Right atrium auricular region (tissue), 2 donors: ENCODE results near the gene CHKA. TPM values are rescaled to one million over a fixed set of nuclear protein-coding genes. Genes with fewer than 3 reads are reported as not detected.
"Not testable (repeated sequence)": the region's sequence is repeated elsewhere in the genome, so short reads cannot be mapped to it uniquely, and the experiment has no call there.

Experiments used
- DNase-seq: peaks from one replicate; pipeline ENCODE4 v3.0.0-alpha.2; 2019; ENCODE audit warnings: low spot score
- H3K27ac ChIP-seq, 2 donors: fragments of 200-600 bp; sonication (generic); 1 replicate in 1 of 2; 2 replicates in 1 of 2; pipeline ENCODE4 v1.5.1; 2016 to 2019
- H3K27me3 ChIP-seq, 2 donors: fragments of 200-600 bp; sonication (generic); one replicate each; pipeline versions ENCODE4 v1.5.1 to v1.6.0; 2017 to 2019
- H3K36me3 ChIP-seq: fragments of 200-600 bp; sonication (generic); one replicate; pipeline ENCODE4 v1.5.1; 2016
- H3K4me1 ChIP-seq, 2 donors: fragments of 200-600 bp; sonication (generic); one replicate each; pipeline versions ENCODE4 v1.5.1 to v1.6.0; 2017 to 2019
- H3K4me3 ChIP-seq, 2 donors: fragments of 200-600 bp; sonication (generic); 1 replicate in 1 of 2; 2 replicates in 1 of 2; pipeline ENCODE4 v1.5.1; 2017 to 2019; ENCODE audit warnings: mild to moderate bottlenecking in 1 of 2, moderate library complexity in 1 of 2
- H3K9me3 ChIP-seq, 2 donors: fragments of 200-600 bp; sonication (generic); one replicate each; pipeline ENCODE4 v1.5.1; 2019
- CTCF ChIP-seq, 2 donors: fragments of 200-600 bp; sonication (generic); IDR thresholded peaks; one replicate each; pipeline ENCODE4 v1.5.1; 2019; ENCODE audit warnings: antibody characterized with exemption in 2 of 2
- total RNA-seq, 2 donors: library from RNA; depleted of rRNA; stranded (reverse); fragments of >200 nt; gene quantifications; one replicate each; pipeline ENCODE4 v1.1.0, GENCODE V29; 2016

CHKA gene
- total RNA-seq, 2 donors from 2014 or later, result 6.1 to 10.3 TPM

- TF ChIP-seq CTCF (IDR thresholded peaks at IDR 0.05), result no peak
- H3K4me3 ChIP-seq, result no peak overlapping the region
- H3K27ac ChIP-seq, result no peak overlapping the region
- H3K27me3 ChIP-seq, result no peaks in the 10 kb centered on the region
- peaks cover 0 to 12% of the 10 kb centered on the region in 2 donors for H3K4me1 ChIP-seq
- no peaks in the 10 kb centered on the region for H3K9me3 ChIP-seq
- DNase-seq, result no peak
- H3K36me3 ChIP-seq, result no peaks in the 10 kb centered on the region
These were observed 27.6 kb downstream of the CHKA start for GRCh38 chr11:68093565-68093964.

- H3K9me3 ChIP-seq, H3K27ac ChIP-seq, H3K4me3 ChIP-seq, DNase-seq, H3K36me3 ChIP-seq, H3K27me3 ChIP-seq: not testable (repeated sequence)
- peaks cover 0 to 12% of the 10 kb centered on the region in 2 donors for H3K4me1 ChIP-seq
These were observed 28.2 kb downstream of the CHKA start for GRCh38 chr11:68092946-68093345.

- Histone ChIP-seq H3K4me3 (no peak overlapping the region), H3K9me3 (no peaks in the 10 kb centered on the region), H3K27ac (no peak overlapping the region), H3K4me1 (peaks cover 0 to 12% of the 10 kb centered on the region in 2 donors), H3K27me3 (no peaks in the 10 kb centered on the region), H3K36me3 (no peaks in the 10 kb centered on the region)
- TF ChIP-seq CTCF (IDR thresholded peaks at IDR 0.05), result no peak
- DNase-seq, result no peak
These were observed 28.8 kb downstream of the CHKA start for GRCh38 chr11:68092411-68092810.

GRCh38 chr11:68090706-68091105 is 30.5 kb downstream of the CHKA start:
- Histone ChIP-seq H3K9me3 (no peaks in the 10 kb centered on the region), H3K4me1 (peaks cover 0 to 12% of the 10 kb centered on the region in 2 donors), H3K27me3 (no peaks in the 10 kb centered on the region), H3K4me3 (no peak overlapping the region), H3K36me3 (no peaks in the 10 kb centered on the region), H3K27ac (no peak overlapping the region)
- TF ChIP-seq CTCF (IDR thresholded peaks at IDR 0.05), result no peak
- no peak for DNase-seq

GRCh38 chr11:68090287-68090686 is 30.9 kb downstream of the CHKA start:
- no peak overlapping the region for H3K4me3 ChIP-seq
- no peak for DNase-seq
- no peaks in the 10 kb centered on the region for H3K9me3 ChIP-seq
- no peak for TF ChIP-seq CTCF (IDR thresholded peaks at IDR 0.05)
- no peak overlapping the region for H3K27ac ChIP-seq
- H3K27me3 ChIP-seq, result no peaks in the 10 kb centered on the region
- peaks cover 0 to 12% of the 10 kb centered on the region in 2 donors for H3K4me1 ChIP-seq
- no peaks in the 10 kb centered on the region for H3K36me3 ChIP-seq

GRCh38 chr11:68089679-68090078 is 31.5 kb downstream of the CHKA start:
- no peaks in the 10 kb centered on the region for H3K27me3 ChIP-seq
- no peaks in the 10 kb centered on the region for H3K36me3 ChIP-seq
- no peak for DNase-seq
- H3K27ac ChIP-seq, result no peak overlapping the region
- no peak overlapping the region for H3K4me3 ChIP-seq
- no peak for TF ChIP-seq CTCF (IDR thresholded peaks at IDR 0.05)
- peaks cover 0 to 12% of the 10 kb centered on the region in 2 donors for H3K4me1 ChIP-seq
- H3K9me3 ChIP-seq, result no peaks in the 10 kb centered on the region
